Medulla oblongata (tissue), 1 donor: Measurements from ENCODE around the gene NAA30.

ENCODE experiments used
- DNase-seq: peaks from one replicate; pipeline ENCODE4 v3.0.0-alpha.2; 2015; ENCODE audit errors: extremely low spot score

The NAA30 gene

DNA sequence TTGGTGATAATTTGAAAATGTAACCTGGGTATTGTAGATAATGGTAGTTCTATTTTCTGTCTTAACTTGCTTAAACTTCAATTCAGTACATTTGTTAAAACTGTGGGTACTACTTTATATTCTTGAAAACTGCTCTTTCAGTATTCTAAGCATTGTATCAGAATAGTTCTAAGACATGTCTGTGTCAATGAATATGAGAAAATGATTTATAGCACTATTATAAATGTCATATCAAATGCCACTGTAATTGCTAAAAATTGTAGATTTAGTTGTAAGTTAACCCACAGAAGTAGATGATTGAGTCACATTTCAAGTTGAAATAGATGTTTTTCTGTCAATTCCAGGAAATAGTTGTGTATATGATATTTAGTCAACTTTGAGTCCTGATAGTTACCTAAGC lies 2.4 kb downstream of the NAA30 start:
- no peak for DNase-seq

DNA sequence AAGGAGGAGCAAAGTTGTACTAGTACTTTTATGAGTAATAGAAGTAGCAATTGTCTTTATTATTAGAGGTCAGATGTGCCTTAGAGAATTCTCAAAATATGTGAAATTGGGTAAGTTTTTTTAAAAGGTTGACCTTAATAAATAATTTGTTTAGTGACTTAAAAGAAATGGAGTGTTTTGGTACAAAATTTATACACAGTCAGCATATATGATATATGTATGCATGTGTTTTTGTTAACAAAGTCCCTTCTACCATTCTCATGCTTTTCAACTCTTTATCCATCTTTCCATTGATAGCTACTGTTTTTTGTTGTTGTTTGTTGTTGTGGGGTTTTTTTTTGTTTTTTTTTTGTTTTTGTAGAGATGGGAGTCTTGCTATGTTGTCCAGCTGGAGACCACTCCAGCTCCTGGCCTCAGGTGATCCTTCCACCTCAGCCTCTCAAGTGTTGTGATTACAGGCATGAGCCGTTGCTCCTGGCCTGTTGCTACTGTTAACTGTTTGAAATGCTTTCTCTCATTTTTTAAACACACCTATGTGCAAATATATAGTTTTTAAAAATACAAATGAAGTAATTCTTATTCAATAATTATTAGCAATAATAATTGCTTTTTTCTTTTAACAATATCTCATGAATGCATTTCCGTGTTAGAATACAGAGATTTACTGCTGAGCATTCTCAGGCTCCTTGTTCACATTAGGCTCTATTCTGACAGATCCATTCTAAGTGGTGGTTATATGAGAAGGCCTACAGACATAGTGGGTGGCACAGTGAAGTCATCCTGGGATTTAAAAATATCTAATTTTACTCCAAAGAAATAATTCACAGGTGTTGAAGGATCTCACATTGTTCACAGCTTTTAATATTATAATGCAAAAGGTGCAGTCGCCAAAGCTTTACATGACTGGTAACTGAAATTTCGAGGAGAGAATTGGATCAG lies 10.4 kb downstream of the NAA30 start:
- DNase-seq = no peak

DNA sequence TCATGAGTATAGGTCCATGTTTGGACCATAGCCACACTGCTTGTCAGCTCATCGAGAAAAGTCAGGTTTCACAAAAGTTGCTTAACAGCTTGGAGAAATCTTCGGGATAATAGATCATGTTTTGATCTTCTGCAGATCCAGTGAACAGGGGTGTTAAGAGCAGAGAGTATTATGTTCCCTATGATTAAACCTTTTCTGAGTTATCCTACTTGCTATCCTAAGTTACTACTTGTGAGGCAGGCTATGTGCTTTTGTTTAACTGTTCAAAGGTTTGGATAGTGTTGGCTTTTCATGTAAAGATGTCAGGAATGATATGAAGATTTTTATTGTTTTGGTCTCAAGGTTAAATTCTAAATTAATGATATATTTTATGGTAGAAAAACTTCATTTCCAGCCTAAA lies 11.1 kb downstream of the NAA30 start:
- DNase-seq = no peak

DNA sequence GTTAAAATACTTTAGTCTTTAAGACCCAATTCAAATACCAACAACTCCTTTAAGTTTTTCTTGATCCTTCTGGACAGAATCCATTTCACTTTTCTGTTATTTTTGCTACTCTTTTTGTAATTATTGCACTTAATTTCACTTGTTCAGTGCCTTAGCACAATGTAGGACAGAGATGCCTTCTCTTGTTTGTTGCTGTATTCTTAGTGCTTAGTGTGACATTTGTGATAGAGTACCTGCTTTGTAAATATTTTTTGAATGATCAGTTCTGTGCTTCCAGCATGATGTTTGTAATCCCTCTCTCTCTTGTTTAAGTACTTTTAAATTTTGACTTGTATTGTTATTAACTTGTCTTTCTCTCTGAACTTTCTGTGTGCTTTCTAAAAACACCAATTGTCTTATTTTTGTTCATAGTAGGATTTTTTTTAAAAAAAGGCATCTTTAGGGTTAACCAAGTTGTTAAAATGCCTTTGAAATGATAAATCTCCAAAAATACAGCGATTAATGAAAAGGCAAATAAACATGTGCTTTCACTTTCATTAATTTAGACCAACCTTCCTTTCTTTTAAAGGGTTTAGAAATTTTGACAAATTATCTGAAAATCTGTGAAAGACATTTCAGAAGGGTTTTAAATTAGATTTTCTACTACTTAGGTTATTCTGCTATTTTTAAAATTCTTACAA lies 11.9 kb downstream of the NAA30 start:
- no peak for DNase-seq

DNA sequence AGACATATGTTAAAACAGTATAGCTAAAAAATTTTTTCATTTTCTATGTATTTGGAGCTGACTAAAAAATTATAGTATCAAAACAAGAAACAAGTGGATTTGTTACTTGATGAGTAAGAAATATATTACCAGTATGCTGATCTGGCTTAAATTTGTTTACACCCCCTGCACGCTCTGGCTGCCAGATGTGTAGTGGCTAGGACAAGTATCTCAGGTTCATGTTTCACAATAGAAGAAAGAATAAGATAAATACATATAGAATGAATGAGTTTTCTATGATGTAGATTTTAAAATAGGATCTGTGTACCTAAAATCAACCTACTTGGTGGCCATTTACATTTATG lies 13.1 kb downstream of the NAA30 start:
- DNase-seq = no peak

DNA sequence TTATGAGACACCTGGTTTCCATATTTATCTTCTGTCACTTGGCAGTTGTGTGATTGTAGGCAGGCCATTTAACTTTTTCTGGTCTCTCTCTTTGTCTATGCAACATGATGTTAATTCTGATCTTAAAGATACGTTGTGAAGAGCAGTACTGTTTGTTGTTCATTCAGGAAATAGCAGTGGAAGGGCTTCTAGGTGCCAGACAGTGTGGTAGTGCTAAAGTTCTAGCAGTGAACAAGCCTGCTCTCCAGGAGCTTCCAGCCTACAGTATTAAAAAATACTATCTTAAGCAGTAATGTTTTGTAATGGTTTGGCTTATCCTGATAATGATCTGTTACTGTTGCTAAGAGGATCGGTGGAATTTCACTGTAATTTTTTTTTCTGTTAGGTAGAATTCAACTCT lies 15.2 kb downstream of the NAA30 start:
- no peak for DNase-seq

DNA sequence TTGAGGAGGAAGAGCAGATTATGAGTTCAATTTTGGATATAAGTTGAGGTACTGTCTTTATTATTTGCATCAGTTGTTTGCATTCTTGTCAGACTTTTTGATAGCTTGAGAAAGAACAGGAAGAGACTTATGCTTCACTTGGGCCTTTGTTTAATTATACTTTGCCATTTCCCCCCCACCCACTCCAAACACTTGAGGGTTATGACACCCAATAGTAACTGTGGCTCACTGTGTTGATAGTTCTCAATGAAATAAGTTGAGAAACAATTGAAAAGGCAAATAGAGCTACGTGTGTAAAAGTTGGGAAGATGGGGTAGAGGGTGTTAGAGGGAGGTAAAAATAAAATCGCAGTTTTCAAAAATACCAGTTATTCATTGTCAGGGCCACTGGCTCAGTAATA lies 17.7 kb downstream of the NAA30 start:
- no peak for DNase-seq

DNA sequence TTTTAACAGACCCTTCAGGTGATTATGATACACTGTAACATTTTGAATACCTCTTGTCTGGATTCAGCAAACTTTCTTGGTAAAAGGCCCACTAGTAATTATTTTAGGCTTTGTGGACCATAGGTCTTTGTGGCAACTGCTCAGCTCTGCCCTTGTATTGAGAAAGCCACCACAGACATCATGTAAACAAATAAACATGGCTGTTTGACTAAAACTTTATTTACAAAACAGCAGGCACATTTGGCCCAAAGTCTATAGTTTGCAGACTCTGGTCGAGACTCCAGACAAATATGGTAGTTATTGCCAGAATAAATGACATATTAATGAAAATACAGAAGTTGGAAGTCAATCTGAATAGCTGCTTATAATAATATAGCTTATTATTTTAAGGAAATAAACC lies 18.2 kb downstream of the NAA30 start:
- no peak for DNase-seq

DNA sequence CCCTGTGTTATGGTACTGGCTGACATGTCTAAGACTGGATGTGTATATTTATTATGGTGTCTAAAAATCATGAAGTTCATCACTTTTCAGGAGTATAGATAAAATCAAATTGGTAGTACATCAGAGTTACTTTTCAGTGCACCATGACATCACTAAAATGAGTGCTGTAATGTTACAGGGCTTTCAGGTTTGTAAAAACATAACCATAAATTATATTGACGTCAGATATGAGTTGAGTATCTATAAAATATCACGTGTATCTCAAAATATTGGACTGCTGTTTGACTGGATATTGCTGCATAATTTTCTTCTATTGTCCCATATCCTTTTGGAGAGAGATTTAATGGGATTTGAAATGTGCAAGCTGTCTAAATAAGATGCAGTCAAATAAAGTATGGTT lies 22.0 kb downstream of the NAA30 start:
- DNase-seq = no peak

DNA sequence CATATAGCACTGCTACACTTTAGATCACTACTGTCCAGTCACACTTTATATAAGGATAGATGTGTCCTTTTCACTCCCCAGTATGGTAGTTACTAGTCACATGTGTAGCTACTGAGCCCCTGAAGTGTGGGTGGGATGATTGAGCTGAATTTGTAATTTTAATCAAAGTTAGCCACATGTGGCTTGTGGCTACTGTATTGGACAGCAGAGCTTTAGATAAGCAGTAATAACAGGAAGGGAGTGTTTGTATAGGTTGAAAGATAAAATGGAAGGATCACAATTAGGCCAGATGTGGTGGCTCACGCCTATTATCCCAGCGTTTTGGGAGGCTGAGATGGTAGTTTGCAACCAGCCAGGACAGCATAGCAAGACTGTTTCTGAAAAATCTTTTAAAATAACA lies 23.5 kb downstream of the NAA30 start:
- DNase-seq = no peak

DNA sequence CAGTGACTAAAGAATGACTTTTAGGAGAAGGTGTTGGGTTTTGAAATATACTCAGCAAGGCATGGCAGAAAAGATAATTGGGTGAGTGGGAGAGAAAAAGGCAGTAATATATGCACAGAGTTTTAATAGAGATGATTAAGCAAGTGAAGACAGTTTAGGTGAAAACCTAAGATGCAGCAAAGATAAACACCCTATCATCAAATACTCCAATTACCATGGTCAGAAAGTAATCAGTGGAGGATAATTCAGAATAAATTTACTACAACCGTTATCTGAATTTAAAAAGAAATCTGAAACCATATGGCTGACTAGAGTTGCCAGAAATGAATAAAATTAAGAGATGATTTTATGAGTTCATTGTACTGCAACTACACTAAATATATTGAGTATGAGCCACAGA lies 26.8 kb downstream of the NAA30 start:
- DNase-seq = no peak

DNA sequence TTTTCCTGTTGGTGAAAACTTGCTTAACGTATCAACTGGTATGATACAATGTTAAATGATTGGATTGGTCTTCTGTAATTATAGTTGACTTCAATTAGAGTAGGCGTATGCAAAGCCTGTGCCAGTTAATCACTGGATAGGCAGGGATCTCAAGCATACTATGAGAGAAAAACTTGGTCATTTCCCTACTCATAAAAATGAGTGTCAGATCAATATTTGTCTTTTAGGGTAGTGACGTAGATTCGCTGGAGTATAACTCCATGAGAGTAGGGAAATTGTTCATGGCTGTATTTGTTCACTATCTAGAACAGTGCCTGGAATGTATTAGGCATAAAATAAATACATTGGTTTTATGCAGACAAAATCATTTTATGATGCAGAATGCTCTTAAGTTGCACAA lies 28.6 kb downstream of the NAA30 start:
- no peak for DNase-seq

DNA sequence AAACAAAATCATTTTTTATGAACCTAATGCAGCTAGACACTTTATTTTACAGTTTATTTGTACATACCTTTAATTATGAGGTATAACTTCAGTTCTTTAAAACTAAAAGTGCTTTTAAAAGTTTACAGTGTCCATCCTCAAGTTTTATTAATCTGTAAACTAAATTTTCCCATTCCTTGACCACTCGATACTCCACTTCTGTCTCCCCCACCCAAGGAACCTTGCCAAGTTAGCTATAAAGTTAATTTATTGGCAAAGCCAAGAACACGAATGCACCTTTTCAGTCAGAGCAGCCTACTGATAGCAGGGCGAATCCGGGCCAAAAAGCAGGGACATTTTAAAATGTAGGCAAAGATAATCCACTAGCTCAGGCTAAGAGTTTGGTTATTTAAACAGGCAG lies 29.6 kb downstream of the NAA30 start:
- DNase-seq = no peak

DNA sequence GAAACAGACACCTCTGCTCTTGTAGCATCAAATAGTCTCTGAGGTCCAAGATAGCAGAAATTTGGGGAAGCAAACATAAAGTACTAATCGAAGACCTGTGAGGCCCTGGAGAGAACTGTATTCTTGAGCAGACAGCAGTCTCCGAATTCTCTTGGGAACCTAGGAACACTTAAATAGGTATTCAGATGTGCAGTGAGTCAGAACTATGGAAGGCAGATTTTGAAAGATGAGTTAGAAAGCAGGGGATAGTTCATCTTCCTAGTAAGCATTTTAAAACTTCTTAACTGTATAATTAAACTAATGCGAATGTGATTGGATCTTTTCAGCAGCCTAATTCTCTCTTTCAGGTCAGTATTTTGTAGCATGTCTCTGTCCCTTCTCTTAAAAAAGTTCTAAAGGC lies 30.6 kb downstream of the NAA30 start:
- DNase-seq = no peak

DNA sequence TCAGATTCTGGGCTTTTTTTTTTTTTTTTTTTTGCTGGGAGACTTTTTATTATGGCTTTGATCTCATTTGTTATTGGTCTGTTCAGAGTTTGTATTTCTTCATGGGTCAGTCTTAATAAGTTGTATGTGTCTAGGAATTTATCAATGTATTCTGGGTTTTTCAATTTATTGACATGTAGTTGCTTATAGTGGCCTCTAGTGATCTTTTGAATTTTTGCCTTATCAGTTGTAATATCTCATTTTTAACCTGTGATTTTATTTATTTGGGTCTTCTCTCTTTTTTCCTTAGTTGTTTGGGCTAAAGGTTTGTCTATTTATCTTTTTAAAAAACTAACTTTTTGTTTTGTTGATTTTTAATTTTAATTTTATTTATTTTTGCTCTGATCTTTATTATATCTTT lies 45.5 kb downstream of the NAA30 start:
- DNase-seq = no peak

DNA sequence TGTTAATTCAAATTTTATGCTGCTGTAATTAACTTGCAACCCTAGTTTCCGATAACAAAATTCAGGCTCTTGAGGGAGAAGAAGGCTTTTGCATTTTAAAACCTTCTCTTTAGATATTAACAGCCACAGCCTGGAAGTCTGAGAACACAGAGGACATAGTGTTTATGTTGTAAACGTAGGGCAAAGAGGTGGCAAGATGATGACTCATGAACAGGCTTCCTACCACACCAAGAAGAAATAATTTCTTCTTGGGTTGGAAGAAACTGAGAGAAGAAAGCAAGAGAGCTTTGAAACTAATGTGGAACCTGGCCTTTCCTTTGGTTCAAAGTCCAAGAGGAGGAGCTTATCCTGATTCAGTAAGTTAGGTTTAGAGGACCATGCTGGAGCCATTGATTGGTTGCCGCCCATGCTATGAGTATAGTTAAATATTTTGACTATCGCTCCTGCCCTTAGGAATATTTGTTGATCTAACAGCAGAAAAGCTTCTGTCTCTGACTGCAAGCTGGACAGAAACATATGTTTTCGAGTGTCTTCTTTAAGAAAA lies 71.5 kb downstream of the NAA30 start:
- no peak for DNase-seq

DNA sequence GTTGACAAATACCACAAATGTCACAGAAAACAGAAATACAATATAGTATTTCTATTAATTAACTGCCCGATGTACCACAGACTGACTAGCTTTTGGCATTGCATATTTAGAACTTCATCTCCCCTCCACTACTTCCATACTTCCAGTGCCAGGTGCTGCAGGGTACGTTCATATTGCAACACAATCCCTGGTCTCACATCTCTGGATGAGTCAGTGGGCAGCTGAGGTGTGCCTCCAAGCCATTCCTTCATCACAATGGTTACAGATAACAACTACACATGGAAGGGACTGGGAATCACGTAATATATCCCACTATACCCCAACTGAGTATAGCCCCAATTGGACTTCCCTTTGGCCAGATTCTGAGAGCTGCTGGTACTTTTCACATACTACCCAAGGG lies 72.2 kb downstream of the NAA30 start:
- DNase-seq = no peak

DNA sequence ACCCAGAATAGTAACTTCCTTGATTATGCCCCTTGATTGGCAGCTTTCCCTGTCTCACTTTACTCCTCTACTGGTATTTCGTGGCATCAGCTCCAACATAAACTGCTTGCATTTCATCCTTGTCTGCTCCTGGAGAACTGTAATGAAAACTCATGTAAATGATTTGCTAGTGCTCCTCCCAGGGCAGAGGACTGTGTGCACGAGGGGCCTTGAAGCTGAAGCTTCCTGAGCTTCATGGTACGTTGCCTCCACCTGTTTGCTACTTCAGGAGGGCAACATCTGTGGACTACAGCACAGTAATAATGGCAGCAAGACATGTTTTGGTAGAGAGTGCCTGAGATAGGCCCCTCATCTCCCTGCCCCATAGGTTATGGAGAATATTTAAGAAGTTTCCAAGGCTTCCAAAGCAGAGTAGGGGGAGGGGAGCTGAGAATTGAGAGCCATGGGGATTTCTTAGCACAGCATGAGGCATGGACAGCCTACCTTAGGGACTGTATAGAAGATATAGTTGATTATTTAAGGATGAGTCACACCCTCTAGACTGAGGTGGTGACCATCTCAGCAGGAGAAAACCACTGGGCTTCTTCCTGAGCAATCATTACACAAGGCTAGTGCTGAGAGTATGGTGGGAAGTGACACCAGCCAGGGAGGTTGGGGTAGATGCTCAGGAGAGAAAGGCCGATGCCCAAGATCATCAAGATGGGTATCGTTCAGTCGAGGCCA lies 73.8 kb downstream of the NAA30 start:
- DNase-seq = no peak
